GM23248 (cell line): Measurements from ENCODE around the gene CCM2L. TPM values are rescaled to one million over a fixed set of nuclear protein-coding genes. Genes with fewer than 3 reads are reported as not detected.

Experiments used
- DNase-seq: peaks from one replicate; pipeline ENCODE4 v3.0.0-alpha.2; 2015
- H2AFZ ChIP-seq: fragments of 200-600 bp; sonication (generic); 2 replicates; pipeline ENCODE4 v1.6.1; 2016; ENCODE audit warnings: antibody characterized with exemption
- H3F3A ChIP-seq: fragments of 200-600 bp; sonication (generic); 2 replicates; pipeline ENCODE4 v1.6.1; 2016; ENCODE audit warnings: mild to moderate bottlenecking, antibody characterized with exemption, mixed run types; ENCODE audit not compliant: insufficient read depth
- H3K27ac ChIP-seq: fragments of 200-600 bp; sonication (generic); 2 replicates; pipeline ENCODE4 v1.5.1; 2016; ENCODE audit warnings: mild to moderate bottlenecking
- H3K27me3 ChIP-seq: fragments of 200-600 bp; sonication (generic); replicated peaks from 2 replicates; pipeline ENCODE4 v1.6.1; 2016; ENCODE audit warnings: mild to moderate bottlenecking; ENCODE audit not compliant: insufficient read depth
- H3K36me3 ChIP-seq: fragments of 200-600 bp; sonication (generic); 2 replicates; pipeline ENCODE4 v1.6.1; 2016; ENCODE audit warnings: low read depth, mild to moderate bottlenecking
- H3K4me1 ChIP-seq: fragments of 200-600 bp; sonication (generic); 2 replicates; pipeline ENCODE4 v1.6.1; 2016; ENCODE audit warnings: mild to moderate bottlenecking; ENCODE audit not compliant: insufficient read depth
- H3K4me2 ChIP-seq: fragments of 200-600 bp; sonication (generic); one replicate; pipeline ENCODE4 v1.6.1; 2016; ENCODE audit warnings: mild to moderate bottlenecking; ENCODE audit not compliant: unreplicated experiment
- H3K4me3 ChIP-seq: fragments of 200-600 bp; sonication (generic); 2 replicates; pipeline ENCODE4 v1.5.1; 2016; ENCODE audit warnings: mild to moderate bottlenecking
- H3K79me2 ChIP-seq: fragments of 200-600 bp; sonication (generic); 2 replicates; pipeline ENCODE4 v1.6.1; 2016; ENCODE audit warnings: mild to moderate bottlenecking; ENCODE audit not compliant: insufficient read depth
- H3K9ac ChIP-seq: fragments of 200-600 bp; sonication (generic); 2 replicates; pipeline ENCODE4 v1.6.1; 2016; ENCODE audit warnings: mild to moderate bottlenecking
- H3K9me2 ChIP-seq: fragments of 200-600 bp; sonication (generic); 2 replicates; pipeline ENCODE4 v1.6.1; 2016; ENCODE audit warnings: mixed run types, mild to moderate bottlenecking, moderate library complexity; ENCODE audit not compliant: insufficient read depth
- H3K9me3 ChIP-seq: fragments of 200-600 bp; sonication (generic); one replicate; pipeline ENCODE4 v1.6.1; 2017; ENCODE audit warnings: low read depth
- H4K20me1 ChIP-seq: fragments of 200-600 bp; sonication (generic); 2 replicates; pipeline ENCODE4 v1.6.0; 2016; ENCODE audit not compliant: insufficient read depth
- EZH2 ChIP-seq: fragments of 200-600 bp; sonication (generic); IDR thresholded peaks from 2 replicates; pipeline ENCODE4 v1.6.1; 2018; ENCODE audit warnings: antibody characterized with exemption, mild to moderate bottlenecking; ENCODE audit not compliant: insufficient read depth, poor library complexity, severe bottlenecking
- EZH2phosphoT487 ChIP-seq: fragments of 200-600 bp; sonication (generic); IDR thresholded peaks from 2 replicates; pipeline ENCODE4 v1.6.1; 2018; ENCODE audit warnings: antibody characterized with exemption, moderate library complexity, mild to moderate bottlenecking, low read depth; ENCODE audit not compliant: insufficient read depth
- WGBS, 2 experiments: methylation state at CpG; one replicate each; pipeline ENCODE4 v1.1.6; 2015 to 2017; ENCODE audit warnings: low lambda C conversion rate in 2 of 2, low coverage in 1 of 2; ENCODE audit errors: missing lambda C conversion rate in 2 of 2; 5-methylcytosine and 5-hydroxymethylcytosine counted together
- in situ Hi-C: fragments of 300-500 bp; cut with MboI; formaldehyde crosslinking; loops from 2 replicates; pipeline ENCODE4 v1.15.0; 2020
- polyA plus RNA-seq: library from polyadenylated mRNA; unstranded; fragments of >200 nt; fragmentation: Nextera tagmentation; extraction: Ambion mirVana; gene quantifications from 2 replicates; pipeline ENCODE4 v1.2.1, GENCODE V29; 2016
- total RNA-seq: library from RNA; depleted of rRNA; stranded (reverse); fragments of >200 nt; shearing (Covaris generic); gene quantifications from 2 replicates; pipeline ENCODE4 v1.2.3, GENCODE V29; 2014

Gene CCM2L
- total and polyA plus RNA-seq, 2 experiments from 2014 or later = not detected

DNA sequence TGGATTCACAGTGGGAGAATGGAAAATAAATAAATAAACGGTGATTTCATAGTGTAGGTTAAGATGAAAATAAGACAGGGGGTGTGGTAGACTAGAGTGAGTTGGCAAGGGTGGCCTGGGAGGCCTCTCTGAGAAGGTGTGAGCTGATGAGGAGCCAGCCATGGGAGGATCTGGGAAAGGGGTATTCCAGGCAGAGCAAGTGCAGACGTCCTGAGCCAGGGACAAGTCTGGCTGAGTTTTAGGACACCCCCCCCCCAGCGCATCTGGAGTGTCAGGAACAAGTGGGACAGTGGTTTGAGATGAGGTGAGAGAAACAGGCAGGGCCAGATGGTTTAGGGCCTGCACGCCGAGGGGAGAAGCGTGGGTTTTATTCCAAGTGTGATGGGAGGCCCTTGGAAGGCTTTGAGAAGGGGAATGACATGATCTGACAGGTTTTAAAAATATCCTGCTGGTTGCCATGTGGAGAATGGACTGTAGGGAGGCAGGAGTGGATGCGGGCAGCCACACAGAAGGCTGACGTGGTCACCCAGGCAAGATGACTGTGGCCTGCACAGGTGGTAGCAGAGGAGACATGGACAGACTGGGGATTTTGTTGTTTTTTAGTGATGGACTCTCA, 21.1 kb upstream of the CCM2L start:
- Histone ChIP-seq H3K27ac (no peak overlapping the region), H3K4me1 (no peaks in the 10 kb centered on the region), H3K4me3 (no peak overlapping the region), H2AFZ (no peak overlapping the region), H3K9me2 (no peaks in the 10 kb centered on the region), H3K27me3 (peaks cover 31% of the 10 kb centered on the region), H3K36me3 (no peaks in the 10 kb centered on the region), H3K9me3 (no peaks in the 10 kb centered on the region), H3K79me2 (no peaks in the 10 kb centered on the region), H3K9ac (no peak overlapping the region), H4K20me1 (no peaks in the 10 kb centered on the region), H3K4me2 (no peak overlapping the region), H3F3A (no peaks in the 10 kb centered on the region)
- in situ Hi-C loops = no loop called here
- 51% methylated on average over 8 of the region's 8 CpGs for WGBS, 2 experiments
- DNase-seq = no peak
- TF ChIP-seq EZH2 = no peak
- TF ChIP-seq EZH2phosphoT487 = no peak

DNA sequence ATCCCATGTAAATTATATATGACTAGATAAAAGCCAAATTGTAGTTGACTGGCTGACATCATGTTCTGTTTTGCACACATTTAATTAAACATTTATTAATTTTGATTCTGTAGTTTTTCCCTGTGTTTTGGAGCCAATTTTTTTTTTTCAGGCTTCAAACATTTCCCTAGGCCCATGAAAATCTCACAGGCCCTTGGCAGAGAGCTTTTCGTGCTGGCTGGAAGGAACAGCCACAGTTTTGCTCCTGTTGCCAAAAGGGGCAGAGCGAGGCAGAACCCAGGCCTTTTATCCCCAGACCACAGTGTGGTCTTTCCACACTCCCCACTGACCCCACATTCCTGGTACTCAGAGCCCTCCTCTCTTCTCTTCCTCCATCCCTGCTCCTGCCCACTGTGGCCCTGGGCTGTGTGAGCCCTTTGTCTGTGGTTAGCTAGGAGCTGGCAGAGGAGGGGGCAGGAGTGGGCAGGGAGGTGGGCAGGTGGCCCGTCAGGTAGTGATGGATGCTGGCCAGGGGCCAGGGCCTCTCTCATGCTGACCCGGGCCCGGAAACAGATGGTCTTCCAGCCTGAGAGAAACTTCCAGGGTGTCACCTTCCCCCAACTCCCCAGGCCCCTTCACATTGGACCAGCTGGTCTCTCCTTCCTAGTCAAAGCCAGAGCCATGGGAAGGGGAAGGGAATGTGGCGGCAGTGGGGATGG, 19.4 kb upstream of the CCM2L start:
- Histone ChIP-seq H3K27ac (no peak overlapping the region), H3K4me1 (no peaks in the 10 kb centered on the region), H3K79me2 (no peaks in the 10 kb centered on the region), H3K4me3 (no peak overlapping the region), H3F3A (no peaks in the 10 kb centered on the region), H3K9me3 (no peaks in the 10 kb centered on the region), H3K36me3 (no peaks in the 10 kb centered on the region), H3K4me2 (no peak overlapping the region), H3K9me2 (no peaks in the 10 kb centered on the region), H3K27me3 (peaks cover 30% of the 10 kb centered on the region), H4K20me1 (no peaks in the 10 kb centered on the region), H2AFZ (no peak overlapping the region), H3K9ac (no peak overlapping the region)
- DNase-seq = no peak
- in situ Hi-C loops = no loop called here
- WGBS, 2 experiments = 20 to 31% methylated on average over 5 to 6 of the region's 6 CpGs
- TF ChIP-seq EZH2phosphoT487 = no peak
- no peak for TF ChIP-seq EZH2

DNA sequence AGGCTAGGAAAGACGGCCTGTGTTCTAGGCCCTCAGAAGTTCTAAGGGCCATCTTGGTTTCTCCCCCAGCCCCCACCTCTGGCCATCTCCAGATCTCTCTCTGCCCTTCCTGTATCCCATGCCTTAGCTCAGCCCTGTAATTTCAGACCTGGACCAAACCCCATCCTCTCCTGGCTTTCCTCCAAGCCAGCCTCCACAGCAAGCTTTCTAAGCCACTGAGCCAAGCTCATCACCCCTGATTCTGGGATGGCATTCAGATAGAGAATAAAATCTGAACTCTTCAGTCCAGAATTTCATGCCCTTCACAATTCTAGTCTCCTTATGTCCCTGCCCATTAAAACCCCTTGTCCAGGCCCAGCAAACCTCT, 18.9 kb upstream of the CCM2L start:
- H3F3A ChIP-seq = no peaks in the 10 kb centered on the region
- no peak overlapping the region for H3K27ac ChIP-seq
- no peaks in the 10 kb centered on the region for H3K9me3 ChIP-seq
- H3K36me3 ChIP-seq = no peaks in the 10 kb centered on the region
- no peaks in the 10 kb centered on the region for H3K4me1 ChIP-seq
- peaks cover 30% of the 10 kb centered on the region for H3K27me3 ChIP-seq
- TF ChIP-seq EZH2 (no peak), EZH2phosphoT487 (no peak)
- no peak overlapping the region for H2AFZ ChIP-seq
- no peak overlapping the region for H3K4me3 ChIP-seq
- H3K79me2 ChIP-seq = no peaks in the 10 kb centered on the region
- WGBS, 2 experiments = 0% methylated on average over 1 of the region's 1 CpG
- H3K4me2 ChIP-seq = no peak overlapping the region
- H4K20me1 ChIP-seq = no peaks in the 10 kb centered on the region
- H3K9me2 ChIP-seq = no peaks in the 10 kb centered on the region
- in situ Hi-C loops = no loop called here
- no peak for DNase-seq
- H3K9ac ChIP-seq = no peak overlapping the region

DNA sequence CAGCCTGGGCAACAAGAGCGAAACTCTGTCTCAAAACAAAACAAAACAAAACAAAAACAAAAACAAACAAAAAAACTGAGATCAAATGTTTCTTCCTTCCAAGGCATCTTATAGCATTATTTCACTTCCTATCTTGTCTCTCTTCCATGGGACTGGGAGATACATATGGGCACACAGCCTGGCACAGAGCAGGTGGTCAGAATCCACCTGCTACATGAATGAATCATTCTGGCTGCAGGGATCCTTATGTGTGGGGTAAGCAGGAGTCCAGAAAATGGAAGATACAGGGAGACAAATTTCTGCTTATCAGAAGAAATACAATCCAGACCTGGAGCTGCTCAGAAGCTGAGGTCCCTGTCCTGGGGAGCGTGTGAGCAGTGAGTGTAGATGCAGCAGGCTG, 18.2 kb upstream of the CCM2L start:
- Histone ChIP-seq H3K36me3 (no peaks in the 10 kb centered on the region), H4K20me1 (no peaks in the 10 kb centered on the region), H3K27me3 (peaks cover 30% of the 10 kb centered on the region), H3K4me2 (no peak overlapping the region), H3K9me3 (no peaks in the 10 kb centered on the region), H3K9ac (no peak overlapping the region), H3K4me3 (no peak overlapping the region), H3K9me2 (no peaks in the 10 kb centered on the region), H3F3A (no peaks in the 10 kb centered on the region), H2AFZ (no peak overlapping the region), H3K79me2 (no peaks in the 10 kb centered on the region), H3K27ac (no peak overlapping the region), H3K4me1 (no peaks in the 10 kb centered on the region)
- in situ Hi-C loops = no loop called here
- 41 to 45% methylated on average over 2 of the region's 2 CpGs for WGBS, 2 experiments
- no peak for TF ChIP-seq EZH2
- no peak for TF ChIP-seq EZH2phosphoT487
- DNase-seq = no peak

DNA sequence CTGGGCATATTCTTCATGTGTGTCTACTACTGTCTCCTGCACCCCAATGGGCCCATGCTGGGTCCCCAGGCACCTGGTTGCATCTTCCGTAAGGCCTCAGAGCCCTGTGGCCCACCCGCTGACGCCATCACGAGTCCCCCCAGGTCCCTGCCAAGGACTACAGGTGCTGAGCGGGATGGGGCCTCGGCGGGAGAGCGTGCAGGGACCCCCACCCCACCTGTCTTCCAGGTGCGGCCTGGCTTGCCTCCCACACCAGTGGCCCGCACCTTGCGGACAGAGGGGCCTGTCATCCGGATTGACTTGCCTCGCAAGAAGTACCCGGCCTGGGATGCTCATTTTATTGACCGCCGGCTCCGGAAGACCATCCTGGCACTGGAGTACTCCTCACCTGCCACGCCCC, 13.2 kb upstream of the CCM2L start:
- no peak for DNase-seq
- no peak overlapping the region for H3K9ac ChIP-seq
- H3K27me3 ChIP-seq = peaks cover 37% of the 10 kb centered on the region
- H3K27ac ChIP-seq = no peak overlapping the region
- H3K4me2 ChIP-seq = no peak overlapping the region
- no peaks in the 10 kb centered on the region for H4K20me1 ChIP-seq
- TF ChIP-seq EZH2 (no peak), EZH2phosphoT487 (no peak)
- no peaks in the 10 kb centered on the region for H3K4me1 ChIP-seq
- H3K9me2 ChIP-seq = no peaks in the 10 kb centered on the region
- H3F3A ChIP-seq = no peaks in the 10 kb centered on the region
- in situ Hi-C loops = no loop called here
- H3K36me3 ChIP-seq = no peaks in the 10 kb centered on the region
- no peak overlapping the region for H2AFZ ChIP-seq
- no peaks in the 10 kb centered on the region for H3K79me2 ChIP-seq
- H3K4me3 ChIP-seq = no peak overlapping the region
- 70 to 75% methylated on average over 16 to 18 of the region's 18 CpGs for WGBS, 2 experiments
- H3K9me3 ChIP-seq = no peaks in the 10 kb centered on the region
